Measurements from ENCODE around the gene PTGER2. TPM values are rescaled to one million over a fixed set of nuclear protein-coding genes. Genes with fewer than 3 reads are reported as not detected.

Gene PTGER2
- total and polyA plus RNA-seq, 2 of the 13 experiments (the other 11 are each of a cell fraction or from before 2014, with no cell fraction given): not detected

GRCh38 chr14:52313462-52313861 is 650 bp upstream of the PTGER2 start (continued):
- TF ChIP-seq ZNF407 (CRISPR knock-in tag; IDR thresholded peaks at IDR 0.05; ENCODE audit: not compliant biosample characterization) (no peak), HNRNPK (IDR thresholded peaks at IDR 0.05; ENCODE audit: low read depth, low read length, poor library complexity, severe bottlenecking) (no peak), RARA (CRISPR knock-in tag; IDR thresholded peaks at IDR 0.05) (no peak), ZNF367 (CRISPR knock-in tag; IDR thresholded peaks at IDR 0.05; ENCODE audit: borderline replicate concordance) (no peak), NCOR1 (IDR thresholded peaks at IDR 0.05; ENCODE audit: borderline replicate concordance, low read length) (no peak)
